Thyroid gland (tissue), 4 donors: ENCODE results near the gene HIC1.

Experiments
- POLR2A ChIP-seq, 2 donors: fragments of 450-650 bp; IDR thresholded peaks; one replicate each; pipeline ENCODE4 v1.6.1; 2017; ENCODE audit warnings: antibody characterized with exemption in 2 of 2, mild to moderate bottlenecking in 2 of 2, moderate library complexity in 1 of 2
- TF ChIP-seq, protein P1 (sequence below), 6 experiments: fragments of 200-600 bp in 3 of 6; fragments of 450-650 bp in 3 of 6; sonication (generic) in 3 of 6; IDR thresholded peaks; one replicate each; pipeline ENCODE4 v1.5.1; 2016 to 2019; ENCODE audit warnings: antibody characterized with exemption in 6 of 6, mild to moderate bottlenecking in 2 of 6, inconsistent platforms in 1 of 6, moderate library complexity in 1 of 6

DNA sequence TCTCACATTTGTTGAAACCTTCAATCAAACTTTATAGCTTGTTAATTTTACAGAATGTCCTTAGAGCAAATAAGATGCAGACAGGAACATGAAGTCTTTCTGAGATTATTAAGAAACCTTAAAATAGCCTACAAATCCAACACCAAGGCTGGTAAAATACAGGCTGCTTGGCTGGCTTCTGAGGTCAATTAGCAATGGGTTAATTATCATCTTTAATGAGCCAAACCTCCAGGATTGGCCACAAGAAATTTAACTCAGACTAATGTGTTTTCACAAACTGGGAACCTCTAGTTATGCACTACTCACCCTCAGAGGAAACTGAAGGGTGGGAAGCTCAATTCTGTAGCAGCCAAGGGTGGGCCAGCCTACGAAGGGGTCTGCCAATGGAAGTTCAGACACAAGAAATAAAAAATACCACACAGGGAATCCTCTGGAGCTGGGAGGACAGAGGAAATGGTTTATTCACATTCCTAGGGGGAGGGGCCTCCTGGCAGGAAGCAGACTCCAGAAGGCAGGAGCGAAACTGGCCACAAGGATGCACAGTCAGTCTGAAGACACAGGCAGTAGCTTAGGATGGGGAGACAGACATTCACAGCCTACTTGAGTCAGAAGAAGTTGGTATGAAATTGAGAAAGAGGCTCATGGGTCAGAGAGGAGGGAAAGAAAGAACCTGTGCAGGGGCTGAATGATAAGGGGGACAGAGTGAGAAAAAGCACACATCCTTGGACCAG lies 36.1 kb downstream of the HIC1 start:
- TF ChIP-seq, protein P1, sequence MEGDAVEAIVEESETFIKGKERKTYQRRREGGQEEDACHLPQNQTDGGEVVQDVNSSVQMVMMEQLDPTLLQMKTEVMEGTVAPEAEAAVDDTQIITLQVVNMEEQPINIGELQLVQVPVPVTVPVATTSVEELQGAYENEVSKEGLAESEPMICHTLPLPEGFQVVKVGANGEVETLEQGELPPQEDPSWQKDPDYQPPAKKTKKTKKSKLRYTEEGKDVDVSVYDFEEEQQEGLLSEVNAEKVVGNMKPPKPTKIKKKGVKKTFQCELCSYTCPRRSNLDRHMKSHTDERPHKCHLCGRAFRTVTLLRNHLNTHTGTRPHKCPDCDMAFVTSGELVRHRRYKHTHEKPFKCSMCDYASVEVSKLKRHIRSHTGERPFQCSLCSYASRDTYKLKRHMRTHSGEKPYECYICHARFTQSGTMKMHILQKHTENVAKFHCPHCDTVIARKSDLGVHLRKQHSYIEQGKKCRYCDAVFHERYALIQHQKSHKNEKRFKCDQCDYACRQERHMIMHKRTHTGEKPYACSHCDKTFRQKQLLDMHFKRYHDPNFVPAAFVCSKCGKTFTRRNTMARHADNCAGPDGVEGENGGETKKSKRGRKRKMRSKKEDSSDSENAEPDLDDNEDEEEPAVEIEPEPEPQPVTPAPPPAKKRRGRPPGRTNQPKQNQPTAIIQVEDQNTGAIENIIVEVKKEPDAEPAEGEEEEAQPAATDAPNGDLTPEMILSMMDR (IDR thresholded peaks at IDR 0.05), result peak in 2 of 6 experiments; percentile 13 to 23
- no peak for TF ChIP-seq POLR2A (IDR thresholded peaks at IDR 0.05)
